IPS-NIHi7 (cell line): ENCODE results near the gene LILRB1.
"Not testable (repeated sequence)": the region's sequence is repeated elsewhere in the genome, so short reads cannot be mapped to it uniquely, and the experiment has no call there.

Source experiments
- DNase-seq: peaks from one replicate; pipeline ENCODE4 v3.0.0; 2012; ENCODE audit warnings: mixed read lengths; ENCODE audit errors: extremely low spot score

The LILRB1 gene

GRCh38 chr19:54630262-54630661 is at the start of gene LILRB1:
Gene LILRB1, plus strand, starts transcription at chr19:54630484. Its CDS starts 590 bp downstream, at chr19:54631074.
- DNase-seq = not testable (repeated sequence)

- no peak for DNase-seq
Measured at GRCh38 chr19:54586397-54586796, 43.9 kb upstream of the LILRB1 start.

DNA sequence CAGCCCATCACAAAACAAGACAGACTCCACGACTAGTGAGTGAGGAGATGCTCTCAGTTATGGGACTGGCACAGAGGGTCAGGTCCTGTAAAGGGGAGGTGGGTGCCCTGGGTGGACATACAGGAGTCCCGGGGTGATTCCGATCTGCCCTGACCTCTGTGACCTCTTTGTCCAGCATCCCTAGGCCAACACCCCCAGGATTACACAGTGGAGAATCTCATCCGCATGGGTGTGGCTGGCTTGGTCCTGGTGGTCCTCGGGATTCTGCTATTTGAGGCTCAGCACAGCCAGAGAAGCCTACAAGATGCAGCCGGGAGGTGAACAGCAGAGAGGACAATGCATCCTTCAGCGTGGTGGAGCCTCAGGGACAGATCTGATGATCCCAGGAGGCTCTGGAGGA is 43.3 kb upstream of the LILRB1 start:
- no peak for DNase-seq

DNA sequence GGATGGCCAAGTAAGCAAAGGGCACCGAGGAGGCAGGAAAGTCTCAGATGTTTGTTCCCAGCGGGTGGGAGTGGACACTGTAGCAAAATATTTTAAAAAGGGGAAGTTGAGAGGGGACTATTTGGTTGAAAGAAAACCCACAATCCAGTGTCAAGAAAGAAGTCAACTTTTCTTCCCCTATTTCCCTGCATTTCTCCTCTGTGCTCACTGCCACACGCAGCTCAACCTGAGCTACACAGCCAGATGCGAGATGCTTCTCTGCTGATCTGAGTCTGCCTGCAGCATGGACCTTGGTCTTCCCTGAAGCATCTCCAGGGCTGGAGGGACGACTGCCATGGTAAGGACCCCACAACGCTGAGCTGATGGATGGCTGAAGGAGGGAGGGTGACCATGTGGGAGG is 36.8 kb upstream of the LILRB1 start, which contains the start of gene LILRA1:
TSS of gene LILRA1 (plus strand) at position 188 of the 400 bp plus-strand sequence. CDS start 613 bp downstream, outside the sequence.
- not testable (repeated sequence) for DNase-seq

GRCh38 chr19:54593931-54594626 is 36.2 kb upstream of the LILRB1 start:
- DNase-seq = not testable (repeated sequence)

DNA sequence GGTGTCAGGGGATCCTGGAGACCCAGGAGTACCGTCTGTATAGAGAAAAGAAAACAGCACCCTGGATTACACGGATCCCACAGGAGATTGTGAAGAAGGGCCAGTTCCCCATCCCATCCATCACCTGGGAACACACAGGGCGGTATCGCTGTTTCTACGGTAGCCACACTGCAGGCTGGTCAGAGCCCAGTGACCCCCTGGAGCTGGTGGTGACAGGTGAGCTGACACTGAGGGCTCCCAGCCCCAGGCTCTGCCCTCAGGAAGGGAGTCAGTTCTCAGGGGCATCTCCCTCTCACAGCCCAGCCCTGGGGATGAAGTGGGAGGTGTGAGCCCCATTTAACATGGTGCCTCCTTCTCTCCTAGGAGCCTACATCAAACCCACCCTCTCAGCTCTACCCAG is 35.5 kb upstream of the LILRB1 start:
- DNase-seq = no peak

DNA sequence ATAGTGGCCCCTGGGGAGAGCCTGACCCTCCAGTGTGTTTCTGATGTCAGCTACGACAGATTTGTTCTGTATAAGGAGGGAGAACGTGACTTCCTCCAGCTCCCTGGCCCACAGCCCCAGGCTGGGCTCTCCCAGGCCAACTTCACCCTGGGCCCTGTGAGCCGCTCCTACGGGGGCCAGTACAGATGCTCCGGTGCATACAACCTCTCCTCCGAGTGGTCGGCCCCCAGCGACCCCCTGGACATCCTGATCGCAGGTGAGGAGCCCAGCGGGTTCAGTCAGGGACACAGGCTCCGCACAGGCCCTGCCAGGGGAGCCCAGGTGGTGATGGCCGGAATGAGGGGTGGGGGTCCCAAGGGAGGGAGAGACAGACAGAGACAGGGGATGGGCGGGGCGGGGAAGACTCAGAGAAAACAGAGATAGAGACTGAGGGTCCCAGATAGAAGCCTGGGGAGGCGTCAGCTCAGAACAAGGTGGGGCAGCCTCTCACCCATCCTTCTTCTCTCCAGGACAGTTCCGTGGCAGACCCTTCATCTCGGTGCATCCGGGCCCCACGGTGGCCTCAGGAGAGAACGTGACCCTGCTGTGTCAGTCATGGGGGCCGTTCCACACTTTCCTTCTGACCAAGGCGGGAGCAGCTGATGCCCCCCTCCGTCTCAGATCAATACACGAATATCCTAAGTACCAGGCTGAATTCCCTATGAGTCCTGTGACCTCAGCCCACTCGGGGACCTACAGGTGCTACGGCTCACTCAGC is 34.4 kb upstream of the LILRB1 start:
- not testable (repeated sequence) for DNase-seq

GRCh38 chr19:54600212-54600611 is 30.1 kb upstream of the LILRB1 start:
- no peak for DNase-seq

GRCh38 chr19:54606230-54606629 is 24.1 kb upstream of the LILRB1 start:
- DNase-seq = no peak

- DNase-seq = no peak
Measured at GRCh38 chr19:54606891-54607784, 23.1 kb upstream of the LILRB1 start.

- no peak for DNase-seq
Measured at GRCh38 chr19:54607785-54608150, 22.5 kb upstream of the LILRB1 start.

DNA sequence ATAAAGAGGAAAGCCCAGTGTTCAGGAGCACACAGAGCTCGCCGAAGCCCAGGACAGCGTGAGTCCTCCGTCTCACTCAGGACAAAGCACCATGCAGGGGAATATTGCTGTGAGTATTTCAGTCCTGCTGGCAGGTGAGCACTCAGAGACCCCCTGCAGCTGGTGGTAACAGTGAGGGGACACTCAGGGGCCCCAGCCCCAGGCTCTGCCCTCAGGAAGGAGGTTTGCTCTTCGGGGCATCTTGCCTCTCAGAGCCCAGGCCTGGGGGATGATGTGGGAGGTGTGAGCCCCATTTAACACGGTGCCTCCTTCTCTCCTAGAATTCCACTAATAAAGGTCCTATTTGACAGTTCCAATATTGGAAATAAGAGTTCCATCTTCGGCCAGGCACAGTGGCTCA is 22.1 kb upstream of the LILRB1 start:
- DNase-seq = no peak

GRCh38 chr19:54608792-54609191 is 21.5 kb upstream of the LILRB1 start:
- no peak for DNase-seq

DNA sequence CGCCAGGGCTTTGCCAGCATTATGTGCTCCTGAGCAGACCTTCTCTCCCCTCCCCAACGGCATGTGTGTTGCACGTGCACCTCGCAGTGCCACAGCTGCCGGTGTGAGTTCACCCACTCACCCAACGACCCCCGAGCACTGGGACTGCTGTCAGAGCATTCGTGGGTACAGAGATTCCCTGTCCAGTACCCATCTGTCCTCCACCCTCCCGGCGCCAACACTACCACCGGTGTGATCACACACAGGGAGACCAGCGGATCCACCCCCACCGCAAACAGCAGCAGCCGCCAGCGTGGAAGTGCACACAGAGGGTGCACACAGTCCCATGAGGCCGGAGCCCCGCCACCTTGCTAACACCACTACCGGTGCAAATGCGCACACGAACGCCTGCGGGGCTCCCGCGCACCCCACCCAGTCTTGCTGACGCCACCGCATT is 20.9 kb upstream of the LILRB1 start:
- DNase-seq = no peak

GRCh38 chr19:54612428-54612827 is 17.9 kb upstream of the LILRB1 start:
- no peak for DNase-seq

DNA sequence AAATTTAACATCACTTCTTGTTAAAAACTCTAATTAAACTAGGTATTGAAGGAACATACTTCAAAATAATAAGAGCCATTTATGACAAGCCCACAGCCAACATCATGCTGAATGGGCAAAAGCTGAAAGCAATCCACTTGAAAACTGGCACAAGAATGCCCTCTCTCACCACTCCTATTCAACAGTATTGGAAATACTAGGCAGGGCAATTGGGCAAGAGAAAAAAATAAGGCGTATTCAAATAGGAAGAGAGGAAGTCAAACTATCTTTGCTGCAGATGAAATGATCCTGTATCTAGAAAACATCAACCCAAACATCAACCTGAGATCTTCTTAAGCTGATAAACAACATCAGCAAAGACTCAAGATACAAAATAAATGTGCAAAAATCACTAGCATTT is 15.6 kb upstream of the LILRB1 start:
- no peak for DNase-seq

DNA sequence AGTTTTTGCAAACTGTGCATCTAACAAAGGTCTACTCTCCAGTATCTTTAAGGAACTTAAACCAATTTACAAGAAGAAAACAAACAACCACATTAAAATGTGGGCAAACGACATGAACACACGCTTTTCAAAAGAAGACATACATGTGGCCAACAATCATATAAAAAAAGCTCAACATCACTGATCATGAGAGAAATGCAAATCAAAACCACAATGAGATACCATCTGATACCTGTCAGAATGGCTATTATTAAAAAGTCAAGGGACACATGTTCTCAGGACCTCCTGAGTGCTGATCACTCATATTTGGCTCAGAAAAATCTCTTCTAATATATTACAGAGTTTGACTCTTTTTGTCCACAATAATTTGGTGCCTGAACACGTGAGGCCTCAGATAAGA is 14.2 kb upstream of the LILRB1 start:
- no peak for DNase-seq

GRCh38 chr19:54616821-54617560 is 13.3 kb upstream of the LILRB1 start:
- no peak for DNase-seq

- no peak for DNase-seq
Measured at GRCh38 chr19:54620464-54620863, 9.8 kb upstream of the LILRB1 start.

- DNase-seq = no peak
Measured at GRCh38 chr19:54622431-54622830, 7.9 kb upstream of the LILRB1 start.

GRCh38 chr19:54624234-54624633 is 6.0 kb upstream of the LILRB1 start:
- not testable (repeated sequence) for DNase-seq
